ENCODE results near the gene ABCC8.

DNA sequence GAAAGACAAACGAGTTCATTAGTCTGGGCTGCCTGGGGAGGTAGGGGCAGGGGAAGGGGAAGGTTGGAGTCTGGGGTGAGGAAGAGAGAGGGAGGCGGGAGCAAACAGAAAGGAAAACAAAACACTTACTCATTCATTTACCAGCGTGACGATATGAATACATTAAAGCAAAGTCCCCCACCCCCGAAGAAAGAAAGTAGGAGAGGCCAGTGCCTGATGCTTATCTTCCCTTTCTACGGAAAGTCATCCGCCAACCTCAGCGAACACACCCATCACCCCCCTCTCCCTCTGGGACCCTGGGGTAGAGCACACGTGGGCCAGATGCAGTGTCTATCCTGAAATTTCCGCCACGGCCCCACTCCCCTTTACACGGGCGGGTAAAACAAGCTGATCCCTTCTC lies 13.7 kb downstream of the ABCC8 start:
- TF ChIP-seq, protein P1, sequence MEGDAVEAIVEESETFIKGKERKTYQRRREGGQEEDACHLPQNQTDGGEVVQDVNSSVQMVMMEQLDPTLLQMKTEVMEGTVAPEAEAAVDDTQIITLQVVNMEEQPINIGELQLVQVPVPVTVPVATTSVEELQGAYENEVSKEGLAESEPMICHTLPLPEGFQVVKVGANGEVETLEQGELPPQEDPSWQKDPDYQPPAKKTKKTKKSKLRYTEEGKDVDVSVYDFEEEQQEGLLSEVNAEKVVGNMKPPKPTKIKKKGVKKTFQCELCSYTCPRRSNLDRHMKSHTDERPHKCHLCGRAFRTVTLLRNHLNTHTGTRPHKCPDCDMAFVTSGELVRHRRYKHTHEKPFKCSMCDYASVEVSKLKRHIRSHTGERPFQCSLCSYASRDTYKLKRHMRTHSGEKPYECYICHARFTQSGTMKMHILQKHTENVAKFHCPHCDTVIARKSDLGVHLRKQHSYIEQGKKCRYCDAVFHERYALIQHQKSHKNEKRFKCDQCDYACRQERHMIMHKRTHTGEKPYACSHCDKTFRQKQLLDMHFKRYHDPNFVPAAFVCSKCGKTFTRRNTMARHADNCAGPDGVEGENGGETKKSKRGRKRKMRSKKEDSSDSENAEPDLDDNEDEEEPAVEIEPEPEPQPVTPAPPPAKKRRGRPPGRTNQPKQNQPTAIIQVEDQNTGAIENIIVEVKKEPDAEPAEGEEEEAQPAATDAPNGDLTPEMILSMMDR (IDR thresholded peaks at IDR 0.05), result no peak
- no peak for TF ChIP-seq POLR2A (IDR thresholded peaks at IDR 0.05)

Data from ovary (tissue), 3 donors.